ES-I3 (cell line): Measurements from ENCODE around the gene USP2.

Experiments
- H3K36me3 ChIP-seq: 2 replicates; pipeline ENCODE4 v1.6.1; 2013; ENCODE audit warnings: mild to moderate bottlenecking, low read length, control low read depth, moderate library complexity; ENCODE audit not compliant: insufficient read depth
- H3K4me1 ChIP-seq: 2 replicates; pipeline ENCODE4 v1.6.1; 2013; ENCODE audit warnings: mild to moderate bottlenecking, control low read depth, low read length; ENCODE audit not compliant: insufficient read depth
- H3K9ac ChIP-seq: 2 replicates; pipeline ENCODE4 v1.6.1; 2013; ENCODE audit warnings: low read depth, mild to moderate bottlenecking, low read length, moderate library complexity
- H3K9me3 ChIP-seq: 2 replicates; pipeline ENCODE4 v1.6.1; 2013; ENCODE audit warnings: mild to moderate bottlenecking, low read length, moderate library complexity; ENCODE audit not compliant: control insufficient read depth, insufficient read depth

Gene USP2, protein sequence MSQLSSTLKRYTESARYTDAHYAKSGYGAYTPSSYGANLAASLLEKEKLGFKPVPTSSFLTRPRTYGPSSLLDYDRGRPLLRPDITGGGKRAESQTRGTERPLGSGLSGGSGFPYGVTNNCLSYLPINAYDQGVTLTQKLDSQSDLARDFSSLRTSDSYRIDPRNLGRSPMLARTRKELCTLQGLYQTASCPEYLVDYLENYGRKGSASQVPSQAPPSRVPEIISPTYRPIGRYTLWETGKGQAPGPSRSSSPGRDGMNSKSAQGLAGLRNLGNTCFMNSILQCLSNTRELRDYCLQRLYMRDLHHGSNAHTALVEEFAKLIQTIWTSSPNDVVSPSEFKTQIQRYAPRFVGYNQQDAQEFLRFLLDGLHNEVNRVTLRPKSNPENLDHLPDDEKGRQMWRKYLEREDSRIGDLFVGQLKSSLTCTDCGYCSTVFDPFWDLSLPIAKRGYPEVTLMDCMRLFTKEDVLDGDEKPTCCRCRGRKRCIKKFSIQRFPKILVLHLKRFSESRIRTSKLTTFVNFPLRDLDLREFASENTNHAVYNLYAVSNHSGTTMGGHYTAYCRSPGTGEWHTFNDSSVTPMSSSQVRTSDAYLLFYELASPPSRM

DNA sequence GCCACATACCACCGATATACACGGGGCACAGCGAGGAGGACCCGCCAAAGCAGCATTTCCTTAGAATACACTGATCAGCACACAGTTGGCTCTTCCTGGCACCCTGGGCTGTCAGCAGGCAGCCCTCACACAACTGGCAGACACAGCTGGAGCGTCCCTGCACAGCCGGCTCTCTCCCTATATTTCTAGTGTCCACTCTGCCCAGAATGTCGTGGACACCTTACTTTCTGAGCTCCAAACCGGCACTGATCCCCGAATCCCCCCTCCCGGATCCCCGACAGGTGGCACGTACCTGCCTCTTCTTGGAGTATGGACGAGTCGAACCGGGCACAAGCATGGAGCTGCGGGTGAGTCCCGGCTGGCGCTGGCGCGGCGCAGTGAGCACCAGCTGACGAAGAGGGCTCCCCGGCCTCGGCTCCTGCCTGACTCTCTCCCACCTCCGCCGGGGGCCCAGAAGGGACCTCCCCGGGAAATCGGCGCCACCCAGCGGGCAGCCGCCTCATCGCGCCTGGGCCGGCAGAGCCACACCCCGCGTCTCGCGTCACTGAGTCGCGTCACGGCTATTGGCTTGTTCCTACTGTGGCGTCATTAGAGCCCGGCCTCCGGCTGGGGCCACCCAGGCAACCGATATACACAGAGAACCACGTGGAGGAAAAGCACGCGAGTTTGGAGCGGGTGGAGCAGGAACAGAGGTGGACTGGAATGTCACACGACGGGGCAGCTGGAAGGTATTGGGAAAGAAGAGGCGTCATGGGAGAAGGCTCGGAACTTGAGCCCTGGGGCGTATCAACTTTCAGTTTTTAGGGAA lies at the start of gene USP2:
TSS of gene USP2 (minus strand) at position 510 of the 808 bp plus-strand sequence. CDS start 8,210 bp downstream, outside the sequence.
- H3K36me3 ChIP-seq = no peaks in the 10 kb centered on the region
- H3K4me1 ChIP-seq = peaks cover 20% of the 10 kb centered on the region
- H3K9ac ChIP-seq = peak within 1 kb of the TSS; percentile 51
- H3K9me3 ChIP-seq = no peaks in the 10 kb centered on the region

DNA sequence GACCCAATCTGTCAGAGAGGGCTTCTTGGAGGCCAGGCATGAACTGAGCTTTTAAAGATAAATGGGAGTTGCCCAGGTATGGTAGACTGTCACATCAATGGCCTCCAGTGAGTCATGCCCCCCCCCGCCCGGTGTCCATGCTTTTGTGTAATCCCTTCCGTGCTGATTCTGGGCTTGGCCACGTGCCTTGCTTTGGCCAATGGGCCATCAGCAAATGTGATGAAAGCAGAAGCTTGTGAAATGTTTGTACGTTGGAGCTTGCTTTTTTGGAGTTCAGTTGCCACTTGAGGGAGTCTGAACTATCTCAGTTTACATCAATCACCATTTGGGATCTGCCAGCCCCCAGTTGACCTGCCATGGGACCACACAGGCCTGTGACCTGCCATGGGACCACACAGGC lies 45.8 kb upstream of the USP2 start:
- Histone ChIP-seq H3K4me1 (peaks cover 16% of the 10 kb centered on the region), H3K9ac (no peak overlapping the region)

DNA sequence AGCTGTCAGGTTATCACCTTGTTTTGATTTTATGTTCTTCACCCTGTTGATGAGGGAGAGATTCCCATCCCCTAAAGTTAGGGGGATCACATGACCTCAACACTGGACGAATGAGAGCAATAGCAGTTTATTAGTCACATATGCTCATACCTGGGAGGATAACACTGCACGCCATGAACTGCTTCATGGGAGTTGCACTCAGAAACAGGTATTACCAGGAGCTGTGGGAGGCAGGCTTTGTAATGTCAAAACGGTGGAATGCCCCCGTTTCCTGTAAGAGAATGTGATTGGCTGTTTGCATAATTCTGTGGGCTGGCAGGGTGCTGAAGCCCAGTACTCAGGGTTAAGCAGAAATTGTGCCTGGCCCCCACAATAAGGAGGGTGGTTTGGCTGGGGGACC lies 44.7 kb upstream of the USP2 start:
- Histone ChIP-seq H3K36me3 (0 out of 2 replicates have a peak, but pooled peaks cover 5% of the 10 kb centered on the region), H3K4me1 (peaks cover 11% of the 10 kb centered on the region), H3K9ac (no peak overlapping the region), H3K9me3 (no peaks in the 10 kb centered on the region; the same call in 1 of the 2 replicates)

More for the DNA sequence above, 45.8 kb upstream of the USP2 start:
- Histone ChIP-seq H3K9me3 (no peaks in the 10 kb centered on the region; the same call in 1 of the 2 replicates), H3K36me3 (no peaks in the 10 kb centered on the region)

DNA sequence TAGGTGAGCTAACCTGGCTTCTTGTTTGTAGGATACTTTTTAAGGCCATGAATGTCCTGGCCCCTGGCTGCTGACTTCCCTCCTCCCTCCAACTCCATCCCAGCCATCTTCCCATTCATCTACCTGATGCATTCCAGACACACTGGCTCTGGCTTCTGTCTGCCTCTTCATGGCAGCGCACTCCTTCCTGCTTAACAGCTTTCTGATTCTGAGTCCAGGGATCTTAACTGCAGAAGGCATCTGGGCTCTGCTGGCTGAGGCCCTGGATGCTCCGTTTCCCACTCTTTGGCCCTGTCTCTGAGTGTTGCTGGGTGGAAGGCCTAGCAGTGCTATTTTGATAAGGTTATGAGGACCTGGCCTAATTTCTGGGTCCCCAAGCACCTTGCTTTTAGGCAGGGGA lies 43.3 kb upstream of the USP2 start:
- Histone ChIP-seq H3K36me3 (peaks cover 17% of the 10 kb centered on the region), H3K9me3 (no peaks in the 10 kb centered on the region; the same call in 1 of the 2 replicates), H3K9ac (no peak overlapping the region), H3K4me1 (peaks cover 23% of the 10 kb centered on the region)

DNA sequence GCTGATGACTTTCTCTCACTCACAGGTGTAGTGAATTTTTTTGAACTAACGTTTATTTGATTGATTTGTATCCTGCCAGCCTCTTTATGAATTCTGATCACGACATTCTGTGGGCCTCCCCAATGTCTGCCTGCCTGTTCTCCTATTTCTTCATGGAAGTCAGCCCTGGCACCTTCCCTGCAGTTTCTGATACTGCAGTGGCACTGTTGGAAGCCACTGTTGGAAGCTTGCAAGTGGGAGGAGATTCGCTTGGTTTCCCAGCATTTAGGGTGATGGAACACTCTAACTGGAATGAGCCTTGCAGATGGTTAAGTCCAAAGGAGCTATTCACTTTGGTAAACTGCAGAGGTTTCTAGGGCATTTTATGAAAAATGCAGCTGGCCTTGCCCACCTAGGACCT lies 42.8 kb upstream of the USP2 start:
- Histone ChIP-seq H3K4me1 (peaks cover 26% of the 10 kb centered on the region), H3K9ac (no peak overlapping the region), H3K36me3 (peaks cover 22% of the 10 kb centered on the region), H3K9me3 (no peaks in the 10 kb centered on the region; the same call in 1 of the 2 replicates)

DNA sequence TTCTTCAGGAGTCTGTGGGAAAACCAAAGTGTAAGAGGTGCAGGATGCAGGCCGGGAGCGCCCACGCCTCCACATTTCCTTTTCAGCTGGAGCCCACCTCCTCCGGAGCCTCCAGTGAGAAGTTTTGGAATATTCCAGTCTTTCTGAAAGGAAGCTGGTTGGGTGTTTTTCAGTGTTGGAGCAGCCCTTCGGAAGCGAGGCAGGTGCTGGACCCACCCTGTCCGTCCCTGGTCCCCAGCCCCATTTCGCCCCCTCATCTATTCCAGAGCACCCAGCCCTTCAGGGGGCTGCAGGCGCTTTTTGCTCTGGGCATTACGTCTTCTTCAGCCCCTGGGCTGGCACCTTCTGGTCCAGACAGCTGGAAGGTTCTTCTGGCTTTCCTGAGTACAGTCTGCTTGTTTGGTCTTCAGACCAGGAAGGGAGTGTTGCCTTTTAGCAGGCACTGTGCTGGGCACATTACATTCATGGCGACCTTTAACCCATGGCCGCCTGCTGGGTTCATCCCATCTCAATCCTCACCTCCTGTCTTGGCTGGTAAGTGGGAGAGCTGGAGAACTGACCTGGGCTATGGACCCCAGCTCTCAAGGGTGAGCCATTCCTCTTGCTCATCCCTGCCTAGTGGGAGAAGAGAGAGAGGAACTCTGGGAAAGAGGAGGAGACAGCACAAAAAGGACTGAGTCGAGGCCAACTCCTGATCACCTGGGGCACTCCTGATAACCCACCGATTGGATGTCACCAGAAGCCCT lies 42.2 kb upstream of the USP2 start:
- Histone ChIP-seq H3K9me3 (no peaks in the 10 kb centered on the region; the same call in 1 of the 2 replicates), H3K4me1 (peaks cover 26% of the 10 kb centered on the region), H3K36me3 (peaks cover 28% of the 10 kb centered on the region), H3K9ac (peak overlapping the region; percentile 49)

DNA sequence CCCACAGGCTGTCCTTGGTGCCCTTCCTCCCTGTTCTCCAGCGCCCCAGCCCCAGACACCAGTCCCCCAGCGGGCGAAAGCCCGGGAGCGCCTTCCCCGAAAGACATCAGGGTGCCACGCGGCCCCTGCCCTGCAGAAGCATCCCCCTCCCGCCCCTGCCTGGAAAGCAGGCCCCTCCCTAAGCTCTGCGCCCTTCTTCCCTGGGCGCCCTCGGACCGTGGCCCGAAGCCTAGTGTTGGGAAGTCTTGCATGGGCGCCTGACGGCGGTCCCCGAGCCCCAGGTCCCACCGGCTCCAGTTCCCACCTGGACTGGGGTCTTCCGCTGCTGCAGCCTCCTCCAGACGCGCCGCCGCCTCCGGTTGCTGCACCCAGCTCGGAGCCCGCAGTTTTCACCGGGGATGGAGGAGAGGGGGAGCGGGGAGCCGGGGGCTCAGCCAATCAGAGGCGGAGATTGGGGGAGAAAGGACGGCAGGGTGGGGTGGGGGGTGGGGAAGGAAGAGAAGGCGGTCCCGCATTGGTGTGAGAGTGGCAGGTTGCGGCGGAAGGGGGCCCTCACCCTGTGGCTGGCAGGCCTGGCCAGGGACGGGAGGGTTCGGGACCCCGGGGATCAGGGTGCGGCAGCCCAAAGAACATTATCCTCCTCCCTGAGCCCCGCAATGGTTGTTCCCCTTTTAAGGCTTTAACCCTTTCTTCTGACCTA lies 41.5 kb upstream of the USP2 start, which contains the start of gene THY1:
TSS of gene THY1 (minus strand) at position 364 of the 700 bp plus-strand sequence. CDS start 2,267 bp downstream, outside the sequence.
- Histone ChIP-seq H3K9ac (peak within 1 kb of the TSS; percentile 89), H3K36me3 (peaks cover 32% of the 10 kb centered on the region), H3K4me1 (peaks cover 33% of the 10 kb centered on the region), H3K9me3 (no peaks in the 10 kb centered on the region; the same call in 1 of the 2 replicates)

DNA sequence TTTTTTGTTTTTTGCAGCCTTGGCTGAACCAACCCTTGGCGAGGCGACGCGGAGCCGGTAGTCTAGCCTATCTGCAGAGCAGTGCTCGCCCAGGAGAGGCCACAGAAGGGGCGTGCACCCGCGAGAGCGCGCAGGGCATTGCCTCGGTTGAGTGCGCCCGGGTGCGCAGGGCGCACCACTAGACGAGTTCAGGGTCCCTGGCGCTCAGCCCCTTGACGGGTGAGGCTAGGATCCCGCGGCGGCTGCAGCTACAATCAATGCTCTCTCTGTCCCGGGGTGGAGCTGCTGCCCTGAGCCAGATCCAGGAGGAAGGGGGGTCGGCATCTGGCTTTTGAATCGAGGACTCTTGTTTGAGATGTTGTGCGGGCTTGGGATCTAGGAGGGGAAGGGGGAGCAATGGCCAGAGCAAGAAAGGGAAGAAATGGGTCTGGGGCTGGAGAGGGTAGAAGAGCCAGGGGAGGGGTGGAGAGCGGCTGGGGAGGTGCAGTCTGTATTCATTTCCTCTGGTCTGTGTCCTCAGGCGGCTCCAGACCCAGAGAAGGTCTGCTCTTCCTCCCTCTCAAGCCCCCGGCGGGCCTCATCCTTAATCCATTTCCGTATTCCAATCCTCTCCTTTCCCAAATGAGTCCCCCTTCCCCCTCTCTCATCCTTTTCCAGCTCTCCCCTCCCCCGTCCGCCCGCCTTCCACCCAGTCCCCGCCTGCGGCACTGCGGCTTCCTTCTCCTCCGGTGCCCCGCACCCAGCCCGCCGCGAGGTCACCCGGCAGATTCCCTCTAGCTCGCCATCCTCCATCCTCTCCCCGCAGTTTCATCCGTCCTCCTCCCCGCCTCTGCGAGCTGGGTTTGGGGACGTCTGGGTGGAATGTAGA lies 40.7 kb upstream of the USP2 start:
- Histone ChIP-seq H3K9me3 (no peaks in the 10 kb centered on the region; the same call in 1 of the 2 replicates), H3K9ac (peak overlapping the region; percentile 89), H3K36me3 (peaks cover 32% of the 10 kb centered on the region), H3K4me1 (peaks cover 40% of the 10 kb centered on the region)

DNA sequence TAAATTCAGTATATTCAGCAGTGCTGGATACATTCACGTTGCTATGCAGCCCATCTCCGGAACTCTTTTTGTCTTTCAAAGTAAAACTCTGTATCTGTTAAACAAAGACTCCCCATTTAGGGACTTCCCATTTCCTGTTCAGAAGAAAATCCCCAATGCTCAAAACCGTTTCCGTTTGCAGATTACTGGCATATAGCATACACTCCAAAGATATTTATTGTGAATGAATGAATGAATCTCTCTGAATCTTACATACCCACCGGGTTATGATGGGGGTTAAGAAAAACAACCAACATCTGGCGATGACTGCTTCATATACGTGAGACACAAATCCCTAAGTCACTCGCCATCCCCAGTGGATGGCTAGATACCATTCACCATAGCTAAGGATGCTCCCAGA lies 39.9 kb upstream of the USP2 start:
- H3K9ac ChIP-seq = peak overlapping the region; percentile 89
- no peaks in the 10 kb centered on the region; the same call in 1 of the 2 replicates for H3K9me3 ChIP-seq
- H3K4me1 ChIP-seq = peaks cover 42% of the 10 kb centered on the region
- H3K36me3 ChIP-seq = peaks cover 32% of the 10 kb centered on the region

DNA sequence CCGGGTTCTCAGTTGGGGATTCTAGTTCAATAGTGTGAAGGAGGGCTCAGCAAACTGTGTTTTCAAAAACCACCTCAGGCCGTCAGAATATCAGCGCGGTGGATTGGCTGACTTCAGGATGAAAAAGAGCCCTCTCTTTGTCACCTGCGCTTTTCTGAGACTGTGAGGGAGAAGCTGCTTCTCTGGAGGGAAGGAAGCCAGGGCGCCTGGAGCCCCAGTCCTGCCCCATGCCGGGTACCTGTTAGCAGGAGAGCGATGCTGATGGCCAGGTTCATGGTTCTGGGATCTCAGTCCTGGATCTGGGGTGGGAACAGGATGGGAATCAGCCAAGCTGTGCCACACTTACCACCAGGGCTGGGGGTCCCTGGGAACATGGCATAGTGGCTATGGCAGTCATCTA lies 39.1 kb upstream of the USP2 start:
- H3K9me3 ChIP-seq = no peaks in the 10 kb centered on the region
- peaks cover 36% of the 10 kb centered on the region; the same call in 1 of the 2 replicates for H3K4me1 ChIP-seq
- H3K36me3 ChIP-seq = peaks cover 32% of the 10 kb centered on the region
- H3K9ac ChIP-seq = peak overlapping the region; percentile 89

DNA sequence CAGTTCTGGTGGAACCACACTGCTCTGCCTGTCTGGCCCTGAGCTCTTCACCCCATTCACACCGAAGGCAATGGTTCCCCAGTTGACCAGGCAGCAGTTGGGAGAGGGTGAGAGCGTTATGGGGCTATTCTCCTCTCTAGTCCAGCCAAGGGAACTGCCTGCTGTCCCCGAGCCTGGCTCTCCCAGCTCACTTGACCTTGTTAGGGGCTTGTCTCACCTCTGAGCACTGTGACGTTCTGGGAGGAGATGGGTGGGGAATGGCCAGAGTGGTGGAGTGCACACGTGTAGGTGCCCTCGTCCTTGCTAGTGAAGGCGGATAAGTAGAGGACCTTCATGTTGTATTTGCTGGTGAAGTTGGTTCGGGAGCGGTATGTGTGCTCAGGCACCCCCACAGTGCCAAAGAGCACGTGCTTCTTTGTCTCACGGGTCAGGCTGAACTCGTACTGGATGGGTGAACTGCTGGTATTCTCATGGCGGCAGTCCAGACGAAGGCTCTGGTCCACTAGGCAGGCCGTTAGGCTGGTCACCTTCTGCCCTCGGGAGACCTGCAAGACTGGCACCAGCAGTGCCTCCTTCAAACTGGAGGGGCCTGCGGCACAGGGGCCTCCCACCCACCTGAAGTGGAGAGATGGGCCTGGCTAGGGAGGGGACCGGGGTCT lies 38.5 kb upstream of the USP2 start:
- H3K36me3 ChIP-seq = peaks cover 32% of the 10 kb centered on the region
- H3K9ac ChIP-seq = no peak overlapping the region
- no peaks in the 10 kb centered on the region for H3K9me3 ChIP-seq
- peaks cover 36% of the 10 kb centered on the region; the same call in 1 of the 2 replicates for H3K4me1 ChIP-seq

DNA sequence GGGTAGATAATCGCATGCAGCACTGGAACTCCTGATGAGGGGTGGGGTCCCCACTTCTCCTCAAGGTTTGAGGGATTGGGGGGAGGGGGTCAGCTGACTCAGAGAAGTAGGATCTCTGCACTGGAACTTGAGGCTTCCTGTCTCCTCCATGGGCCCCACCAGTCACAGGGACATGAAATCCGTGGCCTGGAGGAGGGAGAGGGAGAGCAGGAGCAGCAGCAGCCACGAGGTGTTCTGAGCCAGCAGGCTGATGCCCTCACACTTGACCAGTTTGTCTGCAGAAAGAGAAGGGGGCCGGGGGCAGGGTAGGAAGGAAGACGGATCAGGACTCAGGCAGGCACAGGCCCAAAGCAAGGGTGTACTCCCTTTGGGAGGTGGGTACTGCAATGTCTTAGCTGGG lies 37.8 kb upstream of the USP2 start:
- Histone ChIP-seq H3K36me3 (peaks cover 32% of the 10 kb centered on the region), H3K9ac (no peak overlapping the region), H3K4me1 (peaks cover 36% of the 10 kb centered on the region; the same call in 1 of the 2 replicates), H3K9me3 (no peaks in the 10 kb centered on the region)
